ENCODE results near the gene SFRP2. TPM values are rescaled to one million over a fixed set of nuclear protein-coding genes. Genes with fewer than 3 reads are reported as not detected.

SFRP2 gene
- total RNA-seq, 2 experiments from 2014 or later: not detected

DNA sequence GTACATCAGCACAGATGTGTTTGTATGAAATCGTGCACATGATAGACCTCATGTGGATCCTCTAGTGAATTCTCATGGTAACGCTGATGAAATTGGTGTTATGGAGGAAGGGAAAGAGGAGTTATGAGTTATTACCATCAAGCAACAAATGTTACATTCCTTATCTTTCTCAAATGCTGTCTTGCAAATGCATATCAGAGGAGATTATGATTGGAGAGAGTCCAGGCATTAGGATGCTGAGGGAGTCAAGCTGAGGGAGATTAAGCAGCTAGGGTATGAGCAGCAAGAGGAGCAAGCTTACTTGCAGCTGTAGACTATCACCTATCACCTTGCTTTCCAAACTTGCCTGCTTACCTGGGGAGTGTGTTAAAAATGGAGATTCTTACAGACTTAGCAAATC lies 36.8 kb upstream of the SFRP2 start:
- CTCF ChIA-PET: no interaction called here
- intact Hi-C loops (cut with DNase I, micrococcal nuclease): no loop called here
- Mint-ChIP-seq H3K9me3 (no peaks in the 10 kb centered on the region), H3K27ac (no peak overlapping the region), H3K36me3 (ENCODE audit: low read depth) (no peaks in the 10 kb centered on the region), H3K4me3 (no peak overlapping the region), H3K27me3 (peaks cover 14% of the 10 kb centered on the region), H3K4me1 (ENCODE audit: low read depth) (no peaks in the 10 kb centered on the region)
- ATAC-seq (ENCODE audit: poor library complexity) (no peak), DNase-seq (no peak)
- H3K4me3 ChIP-seq (ENCODE audit: low read length): no peak overlapping the region
- peaks cover 2 to 5% of the 10 kb centered on the region in 2 experiments for H3K27me3 ChIP-seq (ENCODE audit: control insufficient read depth in 1 of 2, insufficient read depth in 2 of 2, low read length in 2 of 2)
- H3K9me3 ChIP-seq (ENCODE audit: control insufficient read depth in 1 of 2, insufficient read depth in 1 of 2, low read length in 2 of 2): no peaks in the 10 kb centered on the region
- POLR2A ChIA-PET: no interaction called here
- TF ChIP-seq, protein P1, sequence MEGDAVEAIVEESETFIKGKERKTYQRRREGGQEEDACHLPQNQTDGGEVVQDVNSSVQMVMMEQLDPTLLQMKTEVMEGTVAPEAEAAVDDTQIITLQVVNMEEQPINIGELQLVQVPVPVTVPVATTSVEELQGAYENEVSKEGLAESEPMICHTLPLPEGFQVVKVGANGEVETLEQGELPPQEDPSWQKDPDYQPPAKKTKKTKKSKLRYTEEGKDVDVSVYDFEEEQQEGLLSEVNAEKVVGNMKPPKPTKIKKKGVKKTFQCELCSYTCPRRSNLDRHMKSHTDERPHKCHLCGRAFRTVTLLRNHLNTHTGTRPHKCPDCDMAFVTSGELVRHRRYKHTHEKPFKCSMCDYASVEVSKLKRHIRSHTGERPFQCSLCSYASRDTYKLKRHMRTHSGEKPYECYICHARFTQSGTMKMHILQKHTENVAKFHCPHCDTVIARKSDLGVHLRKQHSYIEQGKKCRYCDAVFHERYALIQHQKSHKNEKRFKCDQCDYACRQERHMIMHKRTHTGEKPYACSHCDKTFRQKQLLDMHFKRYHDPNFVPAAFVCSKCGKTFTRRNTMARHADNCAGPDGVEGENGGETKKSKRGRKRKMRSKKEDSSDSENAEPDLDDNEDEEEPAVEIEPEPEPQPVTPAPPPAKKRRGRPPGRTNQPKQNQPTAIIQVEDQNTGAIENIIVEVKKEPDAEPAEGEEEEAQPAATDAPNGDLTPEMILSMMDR (IDR thresholded peaks at IDR 0.05): no peak
- H3K27ac ChIP-seq (ENCODE audit: low read depth in 1 of 2, low read length in 2 of 2): no peak overlapping the region
- no peaks in the 10 kb centered on the region for H3K4me1 ChIP-seq (ENCODE audit: insufficient read depth, low read length)
- no peaks in the 10 kb centered on the region for H3K36me3 ChIP-seq (ENCODE audit: insufficient read depth, low read length)

DNA sequence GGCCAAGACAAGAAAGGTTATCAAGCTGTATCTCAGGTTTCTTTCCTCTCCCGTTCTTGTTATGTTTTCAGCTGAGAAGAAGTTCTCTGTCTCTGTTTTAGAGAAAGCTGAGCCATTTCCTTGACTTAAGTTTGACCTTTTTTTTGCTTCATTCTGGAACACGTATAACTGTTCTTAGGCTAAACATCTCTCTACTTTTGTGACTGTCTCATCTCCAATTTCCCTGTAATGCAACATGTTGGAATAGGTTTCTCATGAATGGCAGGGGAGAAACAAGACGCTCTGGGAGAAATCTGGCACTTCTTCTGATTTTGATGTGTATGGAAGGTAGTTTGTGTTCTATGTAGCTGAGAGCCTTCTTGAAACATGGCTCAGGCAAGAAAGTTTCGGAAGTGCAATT lies 36.2 kb upstream of the SFRP2 start:
- H3K36me3 ChIP-seq (ENCODE audit: insufficient read depth, low read length): no peaks in the 10 kb centered on the region
- TF ChIP-seq, protein P1 (IDR thresholded peaks at IDR 0.05): no peak
- intact Hi-C loops (cut with DNase I, micrococcal nuclease): no loop called here
- no peaks in the 10 kb centered on the region for H3K9me3 ChIP-seq (ENCODE audit: control insufficient read depth in 1 of 2, insufficient read depth in 1 of 2, low read length in 2 of 2)
- peaks cover 0 to 2% of the 10 kb centered on the region in 2 experiments for H3K27me3 ChIP-seq (ENCODE audit: control insufficient read depth in 1 of 2, insufficient read depth in 2 of 2, low read length in 2 of 2)
- ATAC-seq (ENCODE audit: poor library complexity) (no peak), DNase-seq (no peak)
- no peaks in the 10 kb centered on the region for H3K4me1 ChIP-seq (ENCODE audit: insufficient read depth, low read length)
- H3K27ac Mint-ChIP-seq: no peak overlapping the region
- H3K9me3 Mint-ChIP-seq: no peaks in the 10 kb centered on the region
- no peaks in the 10 kb centered on the region for H3K36me3 Mint-ChIP-seq (ENCODE audit: low read depth)
- no peak overlapping the region for H3K4me3 ChIP-seq (ENCODE audit: low read length)
- H3K4me3 Mint-ChIP-seq: no peak overlapping the region
- ChIA-PET POLR2A (no interaction called here), CTCF (no interaction called here)
- no peak overlapping the region for H3K27ac ChIP-seq (ENCODE audit: low read depth in 1 of 2, low read length in 2 of 2)
- no peaks in the 10 kb centered on the region for H3K4me1 Mint-ChIP-seq (ENCODE audit: low read depth)
- peaks cover 9% of the 10 kb centered on the region for H3K27me3 Mint-ChIP-seq

DNA sequence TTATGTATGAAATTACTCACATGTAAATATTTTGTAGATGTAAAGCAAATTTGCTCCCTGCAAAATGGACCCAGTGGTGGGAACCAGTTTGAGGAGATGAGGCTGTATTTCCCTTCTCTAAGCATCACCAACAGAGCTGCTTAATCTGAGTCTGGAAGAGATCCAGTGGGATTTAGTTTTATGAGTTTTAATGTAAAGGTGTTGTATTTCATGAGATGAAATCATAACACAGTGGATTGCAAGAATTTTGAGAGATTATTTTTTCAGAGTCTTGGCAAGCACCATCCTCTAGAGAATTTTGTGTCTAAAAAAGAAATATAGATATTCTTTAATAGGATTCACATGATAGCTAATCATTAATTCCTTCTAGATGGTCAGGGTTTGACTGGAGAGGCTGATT lies 35.6 kb upstream of the SFRP2 start:
- ChIA-PET POLR2A (no interaction called here), CTCF (no interaction called here)
- H3K27ac Mint-ChIP-seq: no peak overlapping the region
- no peaks in the 10 kb centered on the region for H3K36me3 Mint-ChIP-seq (ENCODE audit: low read depth)
- Histone ChIP-seq H3K4me3 (ENCODE audit: low read length) (no peak overlapping the region), H3K36me3 (ENCODE audit: insufficient read depth, low read length) (no peaks in the 10 kb centered on the region), H3K4me1 (ENCODE audit: insufficient read depth, low read length) (no peaks in the 10 kb centered on the region), H3K9me3 (ENCODE audit: control insufficient read depth in 1 of 2, insufficient read depth in 1 of 2, low read length in 2 of 2) (no peaks in the 10 kb centered on the region), H3K27me3 (ENCODE audit: control insufficient read depth in 1 of 2, insufficient read depth in 2 of 2, low read length in 2 of 2) (peaks cover 0 to 2% of the 10 kb centered on the region in 2 experiments), H3K27ac (ENCODE audit: low read depth in 1 of 2, low read length in 2 of 2) (no peak overlapping the region)
- no peak for ATAC-seq (ENCODE audit: poor library complexity)
- H3K27me3 Mint-ChIP-seq: peaks cover 7% of the 10 kb centered on the region
- no peaks in the 10 kb centered on the region for H3K4me1 Mint-ChIP-seq (ENCODE audit: low read depth)
- TF ChIP-seq, protein P1 (IDR thresholded peaks at IDR 0.05): no peak
- DNase-seq: no peak
- intact Hi-C loops (cut with DNase I, micrococcal nuclease): no loop called here
- no peak overlapping the region for H3K4me3 Mint-ChIP-seq
- no peaks in the 10 kb centered on the region for H3K9me3 Mint-ChIP-seq

Measured in CD4-positive, alpha-beta T cell (primary cell).